Adrenal gland (tissue), 5 donors: Measurements from ENCODE around the gene PRKCE.

Source experiments
- CTCF ChIP-seq, 6 experiments: fragments of 450-650 bp in 4 of 6; fragments of 200-600 bp in 2 of 6; sonication (generic) in 1 of 6; IDR thresholded peaks; 1 replicate in 5 of 6; 2 replicates in 1 of 6; pipeline versions ENCODE4 v1.5.1 to v1.8.0; 2016 to 2021; ENCODE audit warnings: antibody characterized with exemption in 6 of 6, mild to moderate bottlenecking in 2 of 6, moderate library complexity in 1 of 6
- POLR2A ChIP-seq, 2 donors: fragments of 450-650 bp; IDR thresholded peaks; one replicate each; pipeline ENCODE4 v1.6.1; 2017; ENCODE audit warnings: antibody characterized with exemption in 2 of 2, mild to moderate bottlenecking in 2 of 2, moderate library complexity in 1 of 2
- donor health status: DM: no; HTN: no; CAD: no.

GRCh38 chr2:46229134-46230063, 577.9 kb downstream of the PRKCE start:
- no peak for TF ChIP-seq CTCF (IDR thresholded peaks at IDR 0.05)
- no peak for TF ChIP-seq POLR2A (IDR thresholded peaks at IDR 0.05)
